ENCODE data around the gene MAPK10. TPM values are rescaled to one million over a fixed set of nuclear protein-coding genes. Genes with fewer than 3 reads are reported as not detected.

Gene MAPK10
- total and polyA plus RNA-seq, 4 donors = 3.3 to 109 (median 24.5) TPM

- 86 to 90% methylated on average over 3 of the region's 3 CpGs for WGBS, 2 donors
- no peak for ATAC-seq (ENCODE audit: insufficient read depth, low FRiP score)
Measured at GRCh38 chr4:85952528-85952927, 407.3 kb downstream of the MAPK10 start.

GRCh38 chr4:85951099-85951498, 408.8 kb downstream of the MAPK10 start:
- WGBS, 2 donors = 92 to 98% methylated on average over 3 of the region's 3 CpGs
- H3K4me3 ChIP-seq = no peak overlapping the region
- no peaks in the 10 kb centered on the region for H3K36me3 ChIP-seq (ENCODE audit: control insufficient read depth in 4 of 4, insufficient read depth in 4 of 4, low read length in 4 of 4)
- no peak overlapping the region for H3K9ac ChIP-seq (ENCODE audit: insufficient read depth in 1 of 2, low read length in 2 of 2)
- H3K27ac ChIP-seq (ENCODE audit: low read depth in 1 of 2, low read length in 1 of 2) = no peak overlapping the region
- no peaks in the 10 kb centered on the region for H3K9me3 ChIP-seq (ENCODE audit: control insufficient read depth in 4 of 4, insufficient read depth in 3 of 4, low read length in 3 of 4)
- peaks cover 0 to 4% (median 0%) of the 10 kb centered on the region in 5 donors for H3K4me1 ChIP-seq (ENCODE audit: control insufficient read depth in 5 of 5, insufficient read depth in 5 of 5, low read length in 5 of 5)
- TF ChIP-seq CTCF (IDR thresholded peaks at IDR 0.05; ENCODE audit: control extremely low read depth, extremely low read depth) = no peak
- DNase-seq (no peak), ATAC-seq (ENCODE audit: insufficient read depth, low FRiP score) (no peak)
- no peaks in the 10 kb centered on the region for H3K27me3 ChIP-seq (ENCODE audit: control insufficient read depth in 3 of 3, insufficient read depth in 3 of 3, low read length in 2 of 3)

More at GRCh38 chr4:85952528-85952927, 407.3 kb downstream of the MAPK10 start:
- no peak for TF ChIP-seq CTCF (IDR thresholded peaks at IDR 0.05; ENCODE audit: control extremely low read depth, extremely low read depth)
- H3K27me3 ChIP-seq (ENCODE audit: control insufficient read depth in 3 of 3, insufficient read depth in 3 of 3, low read length in 2 of 3) = no peaks in the 10 kb centered on the region
- no peaks in the 10 kb centered on the region for H3K9me3 ChIP-seq (ENCODE audit: control insufficient read depth in 4 of 4, insufficient read depth in 3 of 4, low read length in 3 of 4)
- peaks cover 0 to 4% (median 0%) of the 10 kb centered on the region in 5 donors for H3K4me1 ChIP-seq (ENCODE audit: control insufficient read depth in 5 of 5, insufficient read depth in 5 of 5, low read length in 5 of 5)
- no peak overlapping the region for H3K27ac ChIP-seq (ENCODE audit: low read depth in 1 of 2, low read length in 1 of 2)
- no peak overlapping the region for H3K9ac ChIP-seq (ENCODE audit: insufficient read depth in 1 of 2, low read length in 2 of 2)
- no peak overlapping the region for H3K4me3 ChIP-seq
- DNase-seq = no peak
- H3K36me3 ChIP-seq (ENCODE audit: control insufficient read depth in 4 of 4, insufficient read depth in 4 of 4, low read length in 4 of 4) = no peaks in the 10 kb centered on the region

GRCh38 chr4:85946821-85947220, 413.0 kb downstream of the MAPK10 start:
- H3K27ac ChIP-seq (ENCODE audit: low read depth in 1 of 2, low read length in 1 of 2) = no peak overlapping the region
- no peak for TF ChIP-seq CTCF (IDR thresholded peaks at IDR 0.05; ENCODE audit: control extremely low read depth, extremely low read depth)
- DNase-seq (no peak), ATAC-seq (ENCODE audit: insufficient read depth, low FRiP score) (no peak)
- no peaks in the 10 kb centered on the region for H3K27me3 ChIP-seq (ENCODE audit: control insufficient read depth in 3 of 3, insufficient read depth in 3 of 3, low read length in 2 of 3)
- no peaks in the 10 kb centered on the region for H3K9me3 ChIP-seq (ENCODE audit: control insufficient read depth in 4 of 4, insufficient read depth in 3 of 4, low read length in 3 of 4)
- no peak overlapping the region for H3K4me3 ChIP-seq
- no peaks in the 10 kb centered on the region for H3K36me3 ChIP-seq (ENCODE audit: control insufficient read depth in 4 of 4, insufficient read depth in 4 of 4, low read length in 4 of 4)
- H3K4me1 ChIP-seq (ENCODE audit: control insufficient read depth in 5 of 5, insufficient read depth in 5 of 5, low read length in 5 of 5) = no peaks in the 10 kb centered on the region
- H3K9ac ChIP-seq (ENCODE audit: insufficient read depth in 1 of 2, low read length in 2 of 2) = no peak overlapping the region

- ATAC-seq (ENCODE audit: insufficient read depth, low FRiP score) (no peak), DNase-seq (no peak)
- TF ChIP-seq CTCF (IDR thresholded peaks at IDR 0.05; ENCODE audit: control extremely low read depth, extremely low read depth) = no peak
- Histone ChIP-seq H3K9me3 (ENCODE audit: control insufficient read depth in 4 of 4, insufficient read depth in 3 of 4, low read length in 3 of 4) (no peaks in the 10 kb centered on the region), H3K4me3 (no peak overlapping the region), H3K27ac (ENCODE audit: low read depth in 1 of 2, low read length in 1 of 2) (no peak overlapping the region), H3K27me3 (ENCODE audit: control insufficient read depth in 3 of 3, insufficient read depth in 3 of 3, low read length in 2 of 3) (no peaks in the 10 kb centered on the region), H3K9ac (ENCODE audit: insufficient read depth in 1 of 2, low read length in 2 of 2) (no peak overlapping the region), H3K4me1 (ENCODE audit: control insufficient read depth in 5 of 5, insufficient read depth in 5 of 5, low read length in 5 of 5) (no peaks in the 10 kb centered on the region), H3K36me3 (ENCODE audit: control insufficient read depth in 4 of 4, insufficient read depth in 4 of 4, low read length in 4 of 4) (no peaks in the 10 kb centered on the region)
- WGBS, 2 donors = 82 to 91% methylated on average over 5 of the region's 5 CpGs
Measured at GRCh38 chr4:85942107-85942506, 417.7 kb downstream of the MAPK10 start.
